ENCODE measurements around the gene ECHDC3.

DNA sequence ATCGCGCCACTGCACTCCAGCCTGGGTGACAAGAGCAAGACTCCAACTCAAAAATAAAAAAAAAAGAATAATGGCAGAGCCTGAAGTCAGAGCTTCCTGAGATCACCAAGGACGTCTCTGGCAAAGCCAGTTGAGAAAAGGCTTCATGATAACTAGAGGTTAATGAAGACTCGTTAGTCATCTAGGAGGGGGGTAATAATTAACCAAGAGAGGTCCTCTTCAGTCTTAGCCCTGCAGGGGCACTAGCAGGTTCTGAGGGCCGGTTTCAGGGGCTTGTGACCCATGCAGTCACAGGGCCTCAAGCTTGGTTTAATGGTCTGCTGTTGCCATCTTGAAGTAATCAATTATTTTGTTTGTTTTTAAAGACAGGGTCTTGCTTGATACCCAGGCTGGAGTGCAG is 52.4 kb downstream of the ECHDC3 start:
- no peak for TF ChIP-seq REST (IDR thresholded peaks at IDR 0.05; ENCODE audit: low read depth, low read length)
- TF ChIP-seq CHD2 (IDR thresholded peaks at IDR 0.05; ENCODE audit: low read length, partially characterized antibody), result no peak
- TF ChIP-seq, protein P1, sequence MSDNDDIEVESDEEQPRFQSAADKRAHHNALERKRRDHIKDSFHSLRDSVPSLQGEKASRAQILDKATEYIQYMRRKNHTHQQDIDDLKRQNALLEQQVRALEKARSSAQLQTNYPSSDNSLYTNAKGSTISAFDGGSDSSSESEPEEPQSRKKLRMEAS (IDR thresholded peaks at IDR 0.05; ENCODE audit: low read depth), result no peak
- no peak for TF ChIP-seq RXRA (IDR thresholded peaks at IDR 0.05; ENCODE audit: borderline replicate concordance, low read depth)
- TF ChIP-seq, protein P2, sequence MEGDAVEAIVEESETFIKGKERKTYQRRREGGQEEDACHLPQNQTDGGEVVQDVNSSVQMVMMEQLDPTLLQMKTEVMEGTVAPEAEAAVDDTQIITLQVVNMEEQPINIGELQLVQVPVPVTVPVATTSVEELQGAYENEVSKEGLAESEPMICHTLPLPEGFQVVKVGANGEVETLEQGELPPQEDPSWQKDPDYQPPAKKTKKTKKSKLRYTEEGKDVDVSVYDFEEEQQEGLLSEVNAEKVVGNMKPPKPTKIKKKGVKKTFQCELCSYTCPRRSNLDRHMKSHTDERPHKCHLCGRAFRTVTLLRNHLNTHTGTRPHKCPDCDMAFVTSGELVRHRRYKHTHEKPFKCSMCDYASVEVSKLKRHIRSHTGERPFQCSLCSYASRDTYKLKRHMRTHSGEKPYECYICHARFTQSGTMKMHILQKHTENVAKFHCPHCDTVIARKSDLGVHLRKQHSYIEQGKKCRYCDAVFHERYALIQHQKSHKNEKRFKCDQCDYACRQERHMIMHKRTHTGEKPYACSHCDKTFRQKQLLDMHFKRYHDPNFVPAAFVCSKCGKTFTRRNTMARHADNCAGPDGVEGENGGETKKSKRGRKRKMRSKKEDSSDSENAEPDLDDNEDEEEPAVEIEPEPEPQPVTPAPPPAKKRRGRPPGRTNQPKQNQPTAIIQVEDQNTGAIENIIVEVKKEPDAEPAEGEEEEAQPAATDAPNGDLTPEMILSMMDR (IDR thresholded peaks at IDR 0.05), result no peak
- no peak for TF ChIP-seq POLR2AphosphoS5 (IDR thresholded peaks at IDR 0.05; ENCODE audit: low read depth, low read length)
- no peak for TF ChIP-seq SMC3 (IDR thresholded peaks at IDR 0.05; ENCODE audit: low read depth, low read length)
- no peak for TF ChIP-seq RAD21 (IDR thresholded peaks at IDR 0.05; ENCODE audit: low read length)
- TF ChIP-seq RCOR1 (IDR thresholded peaks at IDR 0.05; ENCODE audit: low read length), result no peak
- no peak for TF ChIP-seq FOXM1 (IDR thresholded peaks at IDR 0.05; ENCODE audit: low read depth)
- TF ChIP-seq EP300 (IDR thresholded peaks at IDR 0.05; ENCODE audit: borderline replicate concordance in 1 of 2, low read depth in 1 of 2, low read length in 1 of 2), result no peak
- TF ChIP-seq TEAD4 (IDR thresholded peaks at IDR 0.05; ENCODE audit: borderline replicate concordance, insufficient read depth), result no peak
- TF ChIP-seq NFIC (IDR thresholded peaks at IDR 0.05; ENCODE audit: borderline replicate concordance), result no peak
- TF ChIP-seq RFX5 (IDR thresholded peaks at IDR 0.05; ENCODE audit: low read length), result no peak

Data from SK-N-SH (cell line).